ENCODE data around the gene FOXP1.

The FOXP1 gene

DNA sequence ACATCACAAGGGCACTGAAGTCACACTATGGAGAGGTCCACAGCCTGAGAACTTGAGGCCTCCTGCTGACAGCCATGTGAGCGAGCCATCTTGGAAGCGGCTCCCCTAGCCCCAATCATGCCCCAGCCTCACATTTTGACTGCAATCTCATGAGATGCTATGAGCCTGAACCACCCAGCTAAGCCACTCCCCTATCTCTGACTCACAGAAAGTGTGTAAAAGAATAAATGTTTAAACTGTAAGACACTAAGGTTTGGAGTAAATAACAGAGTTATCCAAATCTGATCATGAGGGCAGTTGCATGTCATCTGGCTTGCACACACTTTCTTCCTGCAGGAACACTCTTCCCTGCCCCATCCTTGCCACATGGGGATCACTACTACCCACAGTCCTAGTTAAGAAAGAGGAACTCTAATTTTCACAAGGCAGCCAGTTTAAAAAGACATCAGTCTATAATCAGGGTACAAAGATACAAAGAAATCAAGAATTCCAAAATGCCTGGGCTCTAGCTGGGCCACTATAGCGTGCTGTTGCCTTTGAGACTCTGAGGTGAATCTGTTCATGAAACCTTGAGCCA, 494.2 kb downstream of the FOXP1 start:
- DNase-seq = no peak

DNA sequence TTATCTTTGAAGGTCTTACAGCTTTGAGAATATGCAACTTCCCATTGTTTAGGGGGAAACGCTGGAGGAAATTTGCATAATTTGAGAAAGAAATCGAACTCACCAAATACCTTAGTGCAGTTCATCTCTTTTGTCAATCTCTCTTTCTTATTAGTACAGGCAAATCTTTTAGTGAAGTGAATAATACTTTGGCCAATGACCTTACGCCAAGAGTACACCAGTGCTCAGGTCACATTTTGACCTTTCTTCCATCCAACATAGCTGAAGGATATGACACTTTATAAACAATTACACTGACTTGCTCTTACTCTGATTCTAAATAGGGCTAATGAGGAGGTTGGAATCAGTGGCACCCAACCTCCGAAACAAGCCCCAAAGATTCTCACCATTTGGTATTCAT, 494.8 kb downstream of the FOXP1 start:
- DNase-seq = no peak

DNA sequence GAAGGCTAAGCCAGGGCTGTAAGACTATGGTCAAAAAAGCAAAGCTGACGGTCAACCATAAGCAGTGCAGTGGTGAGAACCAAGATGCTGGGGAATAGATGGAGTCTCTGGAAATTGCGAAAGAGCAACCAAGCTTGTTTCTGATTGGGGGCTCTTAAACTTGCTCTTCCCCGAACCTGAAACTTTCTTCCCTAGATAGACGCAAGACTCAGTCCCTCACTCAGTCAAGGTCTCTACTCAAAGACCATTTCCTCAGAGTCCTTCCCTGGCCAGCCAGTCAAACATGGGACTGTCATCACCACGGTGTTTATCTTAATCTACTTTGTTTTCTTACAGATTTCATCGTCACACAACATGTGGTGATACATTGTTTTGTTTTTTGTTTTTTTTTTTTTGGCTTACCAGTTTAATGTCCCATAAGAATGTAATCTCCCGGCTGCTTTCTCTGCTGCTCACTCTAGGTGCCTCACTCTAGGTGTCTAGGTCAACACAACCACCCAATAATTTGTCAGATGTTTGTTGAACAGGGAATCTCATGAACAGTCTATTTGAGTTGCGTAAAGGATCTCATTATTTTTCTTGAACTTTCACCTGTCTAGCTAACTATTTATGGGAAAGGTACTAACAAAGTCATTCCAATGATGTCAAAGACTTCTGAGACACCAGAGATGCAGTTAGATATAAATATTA, 495.4 kb downstream of the FOXP1 start:
- DNase-seq = no peak

DNA sequence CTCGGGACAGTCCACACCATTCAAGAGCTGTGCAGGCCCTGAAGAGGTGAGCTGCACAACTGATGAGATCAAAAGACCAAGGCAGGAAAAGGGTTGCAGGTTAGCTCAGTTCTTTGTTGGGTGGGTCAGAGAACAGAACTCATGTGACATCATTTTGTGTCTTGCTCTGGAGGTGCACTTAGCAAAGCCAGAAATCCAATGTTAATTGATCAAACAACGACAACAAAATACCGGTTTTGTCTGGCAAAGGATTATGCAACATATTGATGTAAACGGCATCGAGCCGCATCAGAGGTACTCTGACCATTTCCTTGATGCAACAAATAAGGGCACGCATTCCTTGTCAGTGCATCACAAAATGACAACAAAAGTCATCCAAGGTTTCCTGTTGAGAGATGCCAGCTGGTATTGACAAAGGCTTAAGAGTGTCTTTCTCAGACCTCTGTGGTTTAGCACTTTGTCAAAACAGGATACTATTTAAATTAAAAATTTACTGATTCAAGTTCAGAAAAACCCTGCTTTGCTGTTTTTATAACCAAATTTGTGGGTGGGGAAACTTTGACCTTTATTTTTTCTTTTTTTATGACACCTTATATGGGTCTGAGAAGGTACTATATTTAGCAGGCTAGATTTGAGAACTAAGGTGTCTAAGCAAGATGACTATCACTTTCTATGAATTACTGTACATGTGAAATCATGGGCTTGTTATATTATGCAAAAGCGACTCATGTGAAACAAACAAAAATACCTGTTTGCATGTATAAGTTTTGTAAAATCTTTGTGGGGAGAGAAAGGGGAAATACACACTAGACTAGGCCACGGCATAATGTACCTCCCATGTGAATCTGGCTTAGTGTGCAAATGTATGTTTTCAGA, 496.1 kb downstream of the FOXP1 start:
- no peak for DNase-seq

DNA sequence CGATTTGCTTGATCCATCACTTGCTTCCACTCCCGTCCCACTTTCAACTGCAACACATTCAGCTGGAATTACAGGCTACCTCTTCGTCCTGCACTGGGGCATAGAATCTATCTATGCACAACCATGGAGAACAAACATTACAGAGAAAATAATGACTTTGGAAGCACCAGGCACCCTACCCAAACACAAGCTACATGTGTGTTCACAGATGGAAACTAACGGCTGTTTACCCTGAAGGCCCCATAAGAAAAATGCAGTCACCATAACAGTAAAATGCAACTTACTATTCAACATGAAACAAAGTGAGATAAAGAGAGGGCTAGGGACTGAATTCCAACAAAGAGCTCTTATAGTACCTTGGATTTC, 496.8 kb downstream of the FOXP1 start:
- no peak for DNase-seq

DNA sequence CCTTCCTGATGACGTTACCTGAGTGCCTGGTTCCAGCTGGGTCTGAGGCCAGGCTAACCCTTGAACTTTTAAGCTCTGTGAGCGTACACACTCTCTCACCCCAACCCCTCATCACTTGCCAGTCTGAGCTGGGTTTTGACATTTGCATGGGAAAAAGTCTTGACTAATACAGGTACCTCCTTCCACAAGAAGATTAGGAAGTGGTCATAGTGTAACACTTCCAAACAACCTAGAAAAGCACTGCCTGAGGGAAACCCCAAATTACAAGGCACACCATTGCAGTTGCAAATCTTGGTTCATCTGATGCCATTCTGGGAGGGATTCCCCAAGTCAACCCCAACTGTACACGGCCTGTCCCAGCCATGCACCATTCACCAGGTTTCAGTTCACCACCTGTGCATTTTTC, 499.8 kb downstream of the FOXP1 start:
- no peak for DNase-seq

DNA sequence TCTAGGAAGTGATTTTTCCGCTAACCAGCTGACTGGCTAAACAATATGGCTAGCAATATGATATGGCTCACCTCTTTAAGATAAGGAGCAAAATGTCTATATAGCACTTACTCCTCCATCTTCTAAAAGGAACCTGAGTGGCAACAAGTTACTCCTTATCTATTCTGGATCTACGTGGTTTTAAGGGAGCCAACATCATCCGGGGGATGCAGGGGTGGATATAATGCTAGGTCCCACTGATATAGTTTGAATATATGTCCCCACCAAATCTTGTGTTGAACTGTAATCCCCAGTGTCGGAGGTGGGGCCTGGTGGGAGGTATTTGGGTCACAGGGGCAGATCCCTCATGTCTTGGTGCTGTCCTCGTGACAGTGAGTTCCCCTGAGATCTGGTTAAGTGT, 500.7 kb downstream of the FOXP1 start:
- DNase-seq = no peak

DNA sequence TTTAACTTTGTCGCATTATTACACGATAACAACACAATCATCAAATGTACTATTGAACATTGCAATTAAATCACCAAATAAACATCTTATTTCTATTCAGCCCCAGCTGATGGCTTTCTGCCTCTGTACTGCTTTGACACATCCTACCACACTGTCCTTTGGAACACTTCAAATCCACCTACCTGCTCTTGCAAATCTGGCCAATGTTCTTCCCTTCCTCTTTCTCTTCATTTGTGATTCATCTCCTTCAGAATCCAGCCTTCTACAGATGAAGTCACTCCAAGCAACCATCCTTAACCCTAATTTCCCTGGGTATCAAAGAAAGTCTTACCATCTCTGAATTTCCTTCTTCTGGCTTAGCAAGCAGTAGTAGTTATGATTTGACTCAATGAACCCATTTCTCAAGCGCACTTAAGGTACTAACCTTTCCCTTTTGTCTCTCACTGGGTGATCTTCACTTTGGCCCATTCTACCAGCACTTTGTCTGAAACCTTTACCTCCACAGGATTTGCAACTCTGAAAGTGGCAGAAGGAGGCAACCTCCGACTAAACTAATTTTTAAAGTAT, 502.9 kb downstream of the FOXP1 start:
- DNase-seq = peak in 1 of 58 donors; percentile 14

DNA sequence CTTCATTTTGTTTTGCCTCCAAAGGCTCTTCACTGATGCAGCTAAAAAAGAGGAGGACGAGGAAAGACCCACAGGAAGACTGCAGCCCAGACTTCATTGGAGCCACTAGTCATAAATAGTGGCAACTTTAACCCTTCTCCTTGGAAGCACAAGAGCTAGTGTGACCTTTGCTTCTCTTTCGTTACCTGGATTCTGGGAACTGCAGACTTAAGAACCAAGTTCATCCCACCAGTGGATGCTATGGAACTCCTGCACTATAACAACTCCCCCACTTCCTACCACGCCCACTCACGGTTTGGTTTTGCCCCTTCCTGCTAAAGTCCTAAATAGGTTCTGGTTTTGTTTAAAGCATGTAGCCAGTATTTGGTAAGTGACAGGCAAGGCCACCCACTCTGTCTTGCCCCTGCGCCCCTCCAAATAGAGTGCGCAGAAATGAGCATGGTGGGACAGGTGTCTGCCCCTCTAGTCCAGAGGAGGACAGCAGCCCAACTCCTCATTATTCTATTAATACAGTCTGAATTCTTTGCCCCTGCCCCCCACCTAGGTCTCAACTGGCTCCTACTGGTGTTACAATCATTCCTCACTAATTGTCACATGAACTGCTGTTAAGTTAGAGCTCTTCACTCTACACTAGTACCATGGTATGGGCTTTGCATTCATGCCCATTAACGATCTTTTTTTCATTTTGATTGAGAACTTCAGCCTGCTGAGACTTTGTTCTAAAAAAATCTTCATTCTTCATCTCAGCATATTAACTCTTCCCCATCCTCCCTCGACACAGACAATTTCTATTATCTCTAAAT, 504.6 kb downstream of the FOXP1 start:
- no peak for DNase-seq

DNA sequence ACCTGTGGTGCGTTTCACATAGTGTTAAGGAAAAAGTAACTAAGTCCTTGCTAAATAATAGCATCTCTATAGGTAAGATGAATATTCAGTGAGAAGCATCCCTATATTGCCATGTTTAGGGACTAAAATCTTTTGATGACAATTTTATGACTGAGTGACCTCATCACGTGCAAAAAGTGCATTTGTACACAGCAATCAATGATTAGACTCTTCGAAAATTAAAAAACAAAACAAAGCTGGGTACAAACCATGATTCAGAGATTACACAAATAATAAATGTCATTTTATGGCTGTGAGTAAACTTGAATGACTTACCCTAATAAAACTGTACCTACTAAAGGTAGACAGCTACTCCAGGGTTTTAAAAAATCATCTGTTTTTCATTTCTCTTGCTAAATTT, 505.3 kb downstream of the FOXP1 start:
- no peak for DNase-seq

DNA sequence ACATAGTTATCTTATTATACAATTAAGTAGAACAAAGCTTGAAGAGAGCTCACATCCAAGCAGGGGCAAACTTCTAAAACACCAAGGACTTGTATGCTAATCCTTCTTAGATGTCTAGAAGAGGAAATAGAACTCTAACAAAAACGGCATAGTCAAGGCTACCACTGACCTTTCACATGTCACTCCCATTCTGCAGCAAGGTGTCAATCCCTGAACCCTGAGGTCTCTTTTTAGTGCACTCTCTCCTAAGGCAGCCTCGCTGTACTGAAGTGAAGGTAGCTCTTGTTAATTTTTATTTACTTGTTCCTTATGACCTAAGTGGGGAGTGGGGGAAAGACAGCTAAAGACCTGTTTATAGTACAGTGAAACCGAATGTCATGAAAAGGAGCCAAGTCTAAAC, 506.5 kb downstream of the FOXP1 start:
- DNase-seq = no peak

DNA sequence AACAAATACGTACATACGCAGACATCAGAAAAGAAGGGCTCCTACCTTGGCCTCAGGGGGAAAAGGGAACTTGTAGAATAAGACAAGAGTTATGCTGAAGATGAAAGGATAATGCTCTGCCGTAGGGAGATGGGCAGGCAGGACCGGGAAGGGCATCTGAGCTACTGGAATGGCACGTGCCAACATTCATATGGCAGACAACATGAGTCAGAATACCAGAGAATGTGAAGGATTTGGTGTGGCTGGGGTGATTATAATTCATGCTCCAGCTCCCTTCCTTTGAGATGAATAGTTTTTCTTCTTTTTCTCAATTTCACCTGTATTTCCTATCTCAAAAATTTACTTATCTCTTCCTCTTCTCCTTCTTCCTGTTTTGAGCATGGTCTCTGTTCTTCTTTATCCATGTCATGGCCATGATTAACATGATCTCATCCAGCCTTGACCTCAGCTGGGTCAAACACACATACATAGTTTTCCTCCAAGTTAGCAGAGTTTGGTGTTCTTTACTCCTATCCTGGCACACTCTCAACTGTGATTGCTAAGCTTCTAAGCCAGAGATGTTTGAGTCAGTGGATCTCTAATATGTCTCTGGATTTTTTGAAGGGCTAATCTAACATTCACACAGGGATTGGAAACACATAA, 507.0 kb downstream of the FOXP1 start:
- no peak for DNase-seq

DNA sequence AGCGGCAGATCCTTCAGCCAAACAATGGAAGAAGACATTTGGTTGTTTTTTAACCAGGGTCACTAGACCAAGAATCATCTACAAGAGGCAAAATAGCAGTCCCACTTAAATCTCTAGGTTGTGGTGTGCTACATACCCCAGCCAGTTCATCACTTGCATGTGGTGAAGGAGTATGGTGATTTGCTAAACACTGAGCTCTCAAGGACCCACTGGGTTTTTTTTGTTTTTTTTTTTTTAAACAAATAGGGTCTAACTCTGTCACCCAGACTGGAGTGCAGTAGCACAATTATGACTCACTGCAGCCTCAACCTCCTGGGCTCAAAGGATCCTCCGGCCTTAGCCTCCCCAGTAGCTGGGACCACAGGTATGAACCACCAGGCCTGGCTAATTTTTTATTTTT, 508.0 kb downstream of the FOXP1 start:
- no peak for DNase-seq

DNA sequence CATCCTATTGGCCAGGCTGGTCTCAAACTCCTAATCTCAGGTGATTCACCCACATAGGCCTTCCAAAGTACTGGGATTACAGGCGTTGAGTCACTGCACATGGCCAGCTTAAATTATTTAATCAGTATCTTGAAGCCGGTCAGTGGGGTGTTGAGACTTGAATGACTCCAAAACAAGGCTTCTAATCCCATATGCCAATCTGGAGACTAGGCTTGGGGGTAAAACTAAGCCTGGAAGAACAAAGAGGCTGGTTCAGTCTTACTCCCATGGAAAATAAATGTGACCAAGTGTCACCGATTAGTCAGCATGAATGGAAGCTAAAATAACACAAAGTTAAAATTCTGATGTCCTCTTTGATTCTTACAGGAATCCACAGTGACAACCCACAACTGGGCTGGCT, 509.1 kb downstream of the FOXP1 start:
- DNase-seq = no peak

DNA sequence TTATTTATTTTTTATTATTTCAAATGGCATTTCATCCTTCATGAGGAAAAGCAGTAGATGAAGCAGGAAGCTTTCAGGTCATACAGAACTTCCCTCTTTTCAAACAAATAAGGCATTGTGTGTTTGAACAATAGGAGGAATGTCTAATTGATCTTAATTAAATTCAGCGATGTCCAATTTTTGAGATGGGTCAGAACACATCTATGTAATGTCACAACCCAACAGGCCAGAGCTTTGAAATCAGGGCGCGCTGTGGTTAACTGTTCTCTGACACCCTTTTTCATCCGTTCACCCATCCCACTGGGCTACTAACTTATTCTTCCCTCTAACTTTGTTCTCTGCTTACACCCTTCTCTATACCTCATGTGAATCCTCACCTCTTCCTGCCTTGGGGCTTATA, 510.5 kb downstream of the FOXP1 start:
- no peak for DNase-seq

DNA sequence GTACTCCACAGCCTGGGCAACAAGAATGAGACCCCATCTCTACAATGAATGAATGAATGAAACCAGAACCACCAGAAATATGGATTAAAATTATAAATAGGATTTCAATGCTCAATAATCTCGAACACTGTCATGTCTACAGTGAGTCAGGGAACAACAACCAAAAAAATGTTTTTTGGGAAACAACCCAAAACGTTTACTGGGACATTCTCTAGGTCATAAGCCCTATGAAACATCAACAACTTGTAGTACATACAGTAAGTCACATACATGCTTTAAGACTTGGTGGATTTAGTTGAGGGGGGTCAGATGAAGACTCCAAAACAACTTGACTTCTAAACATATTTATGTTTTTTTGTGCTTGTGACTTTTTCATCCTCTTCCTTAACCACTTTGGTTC, 511.2 kb downstream of the FOXP1 start:
- DNase-seq = no peak

DNA sequence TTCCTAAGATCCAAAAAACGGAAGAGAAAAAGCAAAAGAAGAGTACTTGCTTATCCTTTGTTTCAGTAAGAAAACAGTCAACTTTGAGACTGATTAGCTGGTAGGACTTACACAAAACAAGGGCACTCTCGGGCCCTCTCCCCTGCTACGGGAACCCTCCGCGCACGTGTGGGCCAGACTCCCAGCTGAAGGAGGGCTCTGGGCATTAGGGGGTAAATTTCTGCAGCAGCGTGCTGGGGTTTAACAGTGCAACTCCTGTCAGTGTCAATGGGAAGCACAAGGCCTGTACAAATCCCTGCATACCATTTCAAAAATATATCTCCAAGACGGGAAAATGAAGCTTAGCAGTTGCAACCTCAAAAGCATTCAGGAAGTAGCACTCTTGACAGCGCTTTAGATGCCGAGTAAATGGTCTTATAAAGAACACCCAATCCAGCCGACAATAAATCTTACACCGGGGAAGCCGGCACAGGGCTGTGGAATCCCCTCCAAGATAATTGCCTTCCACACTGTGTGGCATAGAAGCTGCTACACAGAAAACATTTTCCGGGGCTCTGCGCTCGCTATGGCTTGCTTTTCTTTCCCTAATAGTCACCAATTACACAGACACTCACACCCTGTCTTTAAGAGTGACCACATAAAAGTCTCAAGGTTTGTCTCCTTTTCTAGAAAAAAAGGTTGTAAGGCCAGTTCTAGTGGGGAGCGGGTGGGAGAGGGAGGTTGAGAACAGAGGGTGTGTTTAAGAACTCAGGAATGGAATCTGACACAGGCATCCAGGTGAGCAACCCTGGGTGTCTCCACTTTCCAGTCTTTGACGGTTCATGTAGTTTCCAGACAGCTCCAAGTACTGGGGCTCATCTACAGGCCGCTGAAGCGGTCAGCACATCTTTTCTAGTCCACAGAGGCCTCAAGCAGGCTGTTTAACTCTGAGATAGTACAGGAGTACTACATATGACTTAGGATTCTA, 512.7 kb downstream of the FOXP1 start:
- no peak for DNase-seq

DNA sequence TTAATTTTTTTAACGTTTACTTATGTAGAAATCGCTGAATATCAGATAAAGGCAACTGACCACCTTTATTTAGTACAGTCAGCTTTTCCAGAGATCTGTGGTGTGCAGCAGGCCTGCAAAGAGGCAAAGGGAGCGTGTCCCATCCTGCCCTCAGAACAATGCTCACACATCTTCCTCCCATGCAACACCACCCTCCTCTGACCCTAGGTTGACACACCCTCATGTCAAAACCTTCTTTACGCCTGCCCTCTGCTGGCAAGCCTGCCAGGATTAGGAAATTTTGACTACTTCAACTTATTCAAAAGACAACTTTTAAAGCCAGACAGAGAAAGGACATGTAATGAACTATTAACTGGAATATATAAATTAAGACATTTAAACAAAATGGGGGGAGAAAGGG, 513.7 kb downstream of the FOXP1 start:
- peak in 26 of 58 donors; percentile 4 to 62 (median 25) for DNase-seq

DNA sequence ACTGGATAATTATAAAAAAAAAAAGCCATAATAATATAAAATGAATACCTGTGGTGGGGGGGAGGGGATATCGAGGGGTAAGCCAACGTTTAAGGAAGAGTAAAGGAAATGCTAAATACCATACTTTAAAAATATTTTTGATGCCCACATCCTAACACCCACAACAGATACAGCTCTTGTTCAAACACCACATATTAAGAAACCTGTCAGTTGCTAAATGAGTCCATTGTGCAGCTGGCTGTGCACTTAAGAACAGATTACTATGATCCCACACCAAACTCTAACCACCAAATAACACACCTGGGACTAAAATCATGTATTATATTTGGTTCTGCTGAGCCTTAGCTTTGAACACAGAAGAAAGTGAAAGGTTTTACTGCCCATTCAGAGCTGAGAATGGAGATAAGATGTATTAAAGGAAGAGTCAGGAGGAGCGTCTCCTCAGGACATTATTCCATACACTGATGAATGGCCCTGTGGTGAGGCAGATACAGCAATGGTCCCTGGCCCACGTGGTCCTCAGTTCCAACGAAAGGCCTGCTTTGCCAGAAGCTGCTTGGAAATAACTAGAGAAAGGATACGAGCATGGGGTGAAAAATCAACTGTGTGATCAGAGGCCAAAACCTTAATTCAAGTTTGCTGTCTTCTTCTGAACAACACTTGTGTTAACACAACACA, 515.4 kb downstream of the FOXP1 start:
- peak in 1 of 58 donors; percentile 14 for DNase-seq
